ENCODE measurements around the gene ASAP3.

Gene ASAP3

GRCh38 chr1:23483321-23484252 lies at the start of gene ASAP3:
Gene ASAP3 (minus strand): TSS chr1:23484179. CDS start chr1:23484133, 46 bp downstream.
- peak; percentile 85 for DNase-seq

GRCh38 chr1:23533246-23534023 lies 49.5 kb upstream of the ASAP3 start:
- DNase-seq = no peak

DNA sequence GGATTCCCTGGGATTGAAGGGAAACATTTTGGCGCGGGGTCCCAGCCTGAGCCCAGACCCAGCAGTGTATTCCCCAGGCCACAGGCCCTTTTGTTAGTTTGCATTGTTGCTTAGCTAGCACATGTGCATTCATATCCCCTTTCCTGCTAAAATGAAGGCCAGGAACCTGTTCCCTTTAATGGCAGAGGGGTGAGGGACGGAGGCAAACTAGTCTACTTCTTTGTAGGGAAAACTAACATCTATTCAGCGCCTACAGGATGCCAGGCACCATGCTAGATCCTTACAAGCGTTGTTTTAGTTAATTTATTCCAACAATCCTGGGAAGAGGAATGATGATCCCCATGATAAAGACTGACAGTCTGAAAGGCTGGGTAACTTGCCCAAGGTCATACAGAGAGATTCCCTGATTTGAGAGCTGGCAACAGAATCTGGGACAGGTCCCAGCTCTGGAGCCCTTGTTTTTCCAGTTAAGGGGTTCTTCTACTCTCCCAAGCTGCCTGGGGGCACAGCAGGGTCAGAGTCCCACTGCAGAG lies 47.6 kb upstream of the ASAP3 start:
- DNase-seq = no peak

DNA sequence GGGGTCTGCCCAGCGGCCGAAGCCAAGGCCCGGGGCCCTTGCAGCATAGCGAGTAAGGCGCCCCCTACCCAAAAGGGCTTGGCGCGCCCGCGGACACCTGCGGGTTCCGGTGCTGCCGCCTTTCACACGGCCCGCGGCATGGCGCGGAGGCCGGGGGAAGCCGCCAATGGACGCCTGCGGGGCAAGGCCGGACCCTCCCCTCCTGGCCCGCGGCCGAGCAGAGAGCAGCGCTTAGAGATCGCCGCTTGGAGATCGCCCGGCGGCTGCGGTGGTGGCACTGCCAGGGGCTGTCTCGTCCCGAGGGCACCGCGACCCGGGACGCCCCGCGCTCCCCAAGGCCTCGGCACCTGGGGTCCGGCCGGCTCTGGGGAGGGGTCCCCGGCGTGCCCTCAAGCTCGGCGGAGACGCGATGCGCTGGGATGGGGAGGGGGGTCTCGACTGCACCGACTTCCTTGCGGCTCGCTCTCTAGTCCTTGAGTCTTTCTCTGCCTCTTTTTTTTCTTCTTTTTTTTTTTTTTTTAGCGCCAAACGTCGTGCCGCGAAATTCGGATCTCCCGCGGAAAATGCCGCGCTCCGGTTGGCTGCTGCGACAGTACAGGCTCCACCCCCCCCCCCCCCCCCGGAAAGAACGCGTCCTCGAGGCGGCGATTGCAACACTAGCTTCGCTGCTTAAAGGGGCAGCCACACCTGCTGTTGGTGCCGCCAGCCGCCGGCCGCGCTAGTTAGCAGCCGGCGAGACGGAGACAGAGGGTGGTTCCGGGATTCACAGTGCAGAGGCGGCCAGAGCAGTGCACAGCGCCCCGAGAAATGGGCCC lies 47.0 kb upstream of the ASAP3 start, which contains the start of gene E2F2:
TSS of gene E2F2 (minus strand) at position 487 of the 815 bp plus-strand sequence. CDS start at position 47, 440 bp downstream.
- peak; percentile 93 for DNase-seq

DNA sequence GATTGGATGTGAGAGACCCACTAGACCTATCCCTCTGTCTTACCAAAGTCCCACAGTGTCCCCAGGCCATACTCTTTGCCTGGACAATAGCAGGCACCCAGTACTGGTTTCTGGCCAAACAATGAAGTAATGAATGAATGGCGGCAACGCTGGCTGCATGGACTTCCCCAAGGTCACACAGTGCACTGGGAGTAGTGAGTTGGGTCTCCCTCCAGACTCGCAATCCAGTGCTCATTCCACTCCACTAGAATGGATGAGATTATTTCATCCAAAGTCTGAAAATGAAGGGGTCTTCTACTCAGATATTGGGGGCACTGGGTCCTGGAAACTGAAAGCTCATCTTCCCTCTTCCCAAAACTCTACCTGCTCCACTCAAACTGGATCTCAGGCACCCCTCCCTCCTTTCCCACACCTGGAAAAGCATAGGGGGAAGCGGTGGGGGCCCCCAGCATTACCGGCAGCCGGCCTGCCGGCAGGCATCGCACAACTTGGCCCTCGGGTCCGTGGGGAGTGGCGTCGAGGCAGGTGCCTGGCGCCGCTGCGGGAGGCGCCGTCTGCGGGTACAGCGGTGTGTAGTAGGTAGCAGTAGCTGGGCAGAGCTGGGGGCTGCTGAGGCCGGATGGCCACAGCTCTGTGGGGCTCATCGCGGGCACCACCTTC lies 46.2 kb upstream of the ASAP3 start:
- DNase-seq = no peak

DNA sequence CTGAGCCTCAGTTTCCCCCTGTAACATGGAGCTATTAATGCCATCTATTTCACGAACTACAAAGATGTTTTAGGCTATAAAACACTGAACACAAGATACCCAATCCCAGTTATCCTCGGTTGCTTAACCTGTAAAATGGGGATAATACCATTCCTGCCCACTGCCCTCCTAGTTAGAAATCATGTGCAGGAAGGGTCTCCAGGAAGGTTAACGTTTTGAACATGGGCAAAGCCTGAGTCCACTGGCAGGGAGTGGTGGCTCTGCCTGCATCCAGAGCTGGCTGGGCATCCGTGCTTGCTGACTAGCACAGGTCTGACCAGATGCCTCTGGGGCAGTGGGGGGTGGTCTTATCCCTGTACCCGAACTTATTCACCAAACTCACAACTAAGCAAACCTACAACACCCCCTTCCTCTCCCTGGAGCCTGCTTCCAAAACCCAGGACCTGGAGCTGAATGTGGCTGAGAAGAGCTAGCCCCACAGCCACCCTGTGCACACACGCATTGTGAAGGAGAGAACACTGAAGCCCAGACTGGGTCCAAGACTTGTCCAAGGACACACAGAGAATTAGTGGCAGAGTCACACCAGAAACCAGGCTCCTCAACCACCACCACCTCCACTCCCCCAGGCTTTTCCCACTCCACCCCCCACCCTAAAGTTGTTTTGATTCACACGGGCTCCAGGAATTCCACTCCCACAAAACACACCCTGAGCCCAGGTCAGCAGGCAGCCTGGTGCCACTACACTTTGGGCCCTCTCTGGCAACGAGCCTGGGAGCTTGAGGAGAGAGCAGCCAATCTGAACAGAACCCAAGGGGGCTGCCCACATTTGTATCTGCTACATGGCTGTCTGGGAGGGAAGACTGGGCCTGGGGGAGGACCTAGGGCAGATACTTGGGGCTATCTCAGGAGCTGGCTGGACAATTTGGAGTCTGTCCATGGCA lies 45.4 kb upstream of the ASAP3 start:
- no peak for DNase-seq

DNA sequence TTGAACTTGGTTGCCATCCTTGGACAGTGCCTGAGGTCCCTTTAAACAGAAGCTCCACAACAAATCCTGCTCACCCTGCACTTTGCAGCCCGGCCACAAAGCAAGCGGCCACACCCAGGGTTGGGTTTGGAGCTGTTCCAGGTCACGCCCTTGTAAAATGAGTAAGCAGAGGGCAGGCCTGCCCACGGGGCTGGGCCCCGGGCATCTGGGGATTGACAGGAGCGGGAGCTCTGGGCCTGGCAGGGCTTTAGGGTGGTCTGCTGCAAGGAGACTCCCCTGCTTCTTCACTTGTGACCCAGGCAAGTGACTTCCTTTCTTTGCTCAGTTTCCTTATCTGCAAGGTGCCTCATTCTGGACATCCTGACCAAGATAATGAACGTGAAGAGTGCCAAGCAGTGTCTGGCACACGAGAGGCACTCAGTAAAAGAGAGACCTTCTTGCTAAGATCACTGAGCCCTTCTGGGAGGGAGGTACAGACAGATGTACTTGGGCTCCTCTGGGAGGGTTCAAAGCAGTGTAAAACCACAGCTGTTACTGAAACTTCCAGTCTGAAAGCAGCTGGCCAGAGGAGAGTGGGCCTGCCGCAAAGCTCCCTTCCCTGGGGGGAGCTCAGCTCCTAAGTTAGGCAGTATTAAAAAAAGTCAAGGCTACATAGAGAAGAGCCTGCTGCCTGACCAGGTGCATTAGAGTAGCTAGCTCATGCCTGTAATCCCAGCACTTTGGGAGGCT lies 44.4 kb upstream of the ASAP3 start:
- peak; percentile 88 for DNase-seq

GRCh38 chr1:23527900-23528249 lies 43.9 kb upstream of the ASAP3 start:
- no peak for DNase-seq

- DNase-seq = no peak
Measured at GRCh38 chr1:23527366-23527765, 43.4 kb upstream of the ASAP3 start.

DNA sequence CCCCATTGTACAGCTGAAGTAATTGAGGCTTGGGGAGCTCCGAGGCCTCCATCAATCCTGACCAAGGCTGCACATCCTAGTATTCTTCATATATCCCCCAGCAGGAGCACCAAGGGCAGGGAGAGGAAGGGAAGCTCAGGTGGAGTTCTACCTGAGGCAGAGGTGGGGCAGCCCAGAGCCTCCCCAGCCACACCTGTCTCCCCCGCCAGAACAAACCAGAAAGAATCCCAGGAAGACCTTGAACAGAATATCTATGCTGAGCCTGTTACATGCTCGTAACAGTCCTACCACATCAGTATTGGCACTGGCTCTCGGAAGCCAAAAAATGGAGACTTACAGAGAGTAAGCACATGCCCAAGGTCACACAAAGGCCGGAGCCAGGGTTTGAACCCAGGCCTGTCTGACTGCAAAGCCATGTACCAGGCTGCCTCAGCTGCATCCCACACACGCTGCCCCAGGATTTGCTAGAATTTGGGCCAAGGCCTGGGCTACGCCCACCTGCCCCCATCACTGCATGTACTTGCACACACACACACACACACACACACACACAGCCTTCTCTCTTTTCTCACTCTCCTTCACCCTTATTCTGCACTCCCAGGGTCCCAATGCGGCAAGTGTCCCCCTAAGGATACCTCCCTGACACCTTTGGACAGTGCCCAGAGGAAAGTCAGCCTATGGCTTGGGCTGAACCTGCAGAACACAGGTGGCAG lies 42.5 kb upstream of the ASAP3 start:
- no peak for DNase-seq

GRCh38 chr1:23525558-23526250 lies 41.7 kb upstream of the ASAP3 start:
- DNase-seq = no peak

DNA sequence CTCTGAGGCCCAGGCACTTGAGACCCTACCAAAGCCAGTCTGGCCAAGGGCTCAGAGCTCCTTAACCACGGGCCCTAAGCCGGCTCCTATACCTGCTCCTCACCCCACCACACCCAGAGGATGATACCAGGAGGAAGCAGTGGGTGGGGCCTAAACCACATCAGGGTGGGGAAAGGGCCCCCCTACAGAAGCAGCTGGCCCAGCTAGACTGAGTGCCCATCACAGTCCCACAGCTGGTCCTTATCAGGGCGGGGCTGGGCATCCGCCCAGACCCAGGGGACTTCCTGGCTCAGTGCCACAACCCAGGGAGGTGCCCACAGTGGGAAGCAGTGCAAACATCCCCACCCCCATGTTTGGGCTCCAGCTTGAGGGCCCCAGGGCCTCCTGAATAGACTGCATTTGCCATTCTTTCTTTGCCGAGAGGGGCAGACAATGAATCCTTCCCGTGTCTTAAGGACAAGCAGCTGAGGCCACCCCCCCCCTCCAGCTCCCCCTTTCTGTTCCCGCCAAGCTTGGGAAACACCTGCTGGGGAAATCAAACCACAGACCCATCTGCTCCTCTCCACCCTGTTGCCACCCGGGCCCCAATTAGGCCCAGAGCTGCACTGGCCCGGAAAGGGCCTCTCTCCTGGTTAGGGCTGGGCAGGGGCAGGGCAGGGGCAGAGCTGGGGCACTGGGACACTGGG lies 40.9 kb upstream of the ASAP3 start:
- DNase-seq = peak; percentile 55

DNA sequence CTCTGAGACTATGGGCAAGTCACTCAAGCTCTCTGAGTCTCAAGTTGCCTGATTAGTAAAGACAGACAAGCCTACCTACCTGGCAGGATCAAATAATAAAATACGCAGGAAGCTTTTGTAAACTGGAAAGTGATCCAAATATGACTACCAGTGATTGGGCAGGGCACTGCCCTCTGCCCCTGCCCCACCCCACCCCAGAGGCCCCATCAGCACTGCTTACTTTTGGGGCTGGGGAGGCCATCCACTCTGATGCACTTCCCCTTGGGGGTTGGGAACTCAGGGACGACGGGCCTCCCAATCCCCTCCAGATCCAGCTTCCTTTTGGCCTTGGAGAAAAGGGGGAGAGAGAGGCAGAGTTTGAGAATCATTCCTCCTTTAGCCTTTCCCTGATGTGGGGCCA lies 40.2 kb upstream of the ASAP3 start:
- DNase-seq = no peak

DNA sequence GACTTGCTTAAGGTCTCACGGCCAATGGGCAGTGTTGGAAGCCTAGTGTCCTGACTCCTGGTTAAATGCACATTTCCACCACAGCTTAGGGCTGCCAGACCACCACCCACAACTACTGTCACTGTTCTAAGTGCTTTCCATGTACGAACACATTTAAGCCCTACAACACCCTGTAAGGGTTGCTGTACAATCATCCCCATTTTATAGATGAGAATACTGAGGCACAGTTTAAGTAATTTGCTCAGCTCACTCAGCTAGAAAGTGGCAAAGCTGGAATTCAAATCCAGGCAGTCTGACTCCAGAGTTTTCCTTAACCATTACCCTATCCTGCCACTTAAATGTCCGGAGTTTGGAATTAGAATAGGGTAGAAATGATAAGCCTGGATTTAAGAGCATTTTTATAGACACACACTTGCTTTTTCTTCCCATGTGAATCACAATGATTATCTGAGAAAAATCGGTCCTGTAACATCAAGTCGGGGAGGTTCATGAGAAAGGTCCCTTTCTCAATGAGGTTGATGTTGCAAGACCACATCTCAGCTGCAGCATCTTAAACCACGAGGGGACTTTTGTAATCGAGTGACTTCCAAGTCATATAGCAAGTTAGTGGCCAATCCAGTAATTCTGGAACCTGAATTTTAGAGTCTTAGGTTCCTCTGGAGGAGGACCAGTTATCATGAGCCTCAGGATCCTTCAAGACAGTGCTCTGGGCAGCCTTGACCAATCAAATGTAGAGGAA lies 38.4 kb upstream of the ASAP3 start:
- DNase-seq = no peak

GRCh38 chr1:23521588-23521987 lies 37.6 kb upstream of the ASAP3 start:
- no peak for DNase-seq

- DNase-seq = no peak
Measured at GRCh38 chr1:23517581-23517980, 33.6 kb upstream of the ASAP3 start.

GRCh38 chr1:23515905-23516304 lies 31.9 kb upstream of the ASAP3 start:
- no peak for DNase-seq

Measured in left hindlimb (tissue), 1 donor.